HG03432 (cell line): ENCODE data around the gene SH3RF2.
A peak's percentile ranks its signal among the peaks of the same experiment; 100 is the strongest.
"Not testable (repeated sequence)": the region's sequence is repeated elsewhere in the genome, so short reads cannot be mapped to it uniquely, and the experiment has no call there.

ENCODE experiments used
- ATAC-seq: cut with Tn5 transposase; IDR thresholded peaks from one replicate; pipeline ENCODE4 v1.9.1; 2021; ENCODE audit warnings: mild to moderate bottlenecking, moderate library complexity; ENCODE audit not compliant: unreplicated experiment

The SH3RF2 gene

GRCh38 chr5:146003852-146004251 lies 67.5 kb downstream of the SH3RF2 start:
- ATAC-seq = no peak

- ATAC-seq = peak; percentile 47
Measured at GRCh38 chr5:146005264-146005663, 68.9 kb downstream of the SH3RF2 start.

GRCh38 chr5:146005723-146006122 lies 69.3 kb downstream of the SH3RF2 start:
- ATAC-seq = no peak

DNA sequence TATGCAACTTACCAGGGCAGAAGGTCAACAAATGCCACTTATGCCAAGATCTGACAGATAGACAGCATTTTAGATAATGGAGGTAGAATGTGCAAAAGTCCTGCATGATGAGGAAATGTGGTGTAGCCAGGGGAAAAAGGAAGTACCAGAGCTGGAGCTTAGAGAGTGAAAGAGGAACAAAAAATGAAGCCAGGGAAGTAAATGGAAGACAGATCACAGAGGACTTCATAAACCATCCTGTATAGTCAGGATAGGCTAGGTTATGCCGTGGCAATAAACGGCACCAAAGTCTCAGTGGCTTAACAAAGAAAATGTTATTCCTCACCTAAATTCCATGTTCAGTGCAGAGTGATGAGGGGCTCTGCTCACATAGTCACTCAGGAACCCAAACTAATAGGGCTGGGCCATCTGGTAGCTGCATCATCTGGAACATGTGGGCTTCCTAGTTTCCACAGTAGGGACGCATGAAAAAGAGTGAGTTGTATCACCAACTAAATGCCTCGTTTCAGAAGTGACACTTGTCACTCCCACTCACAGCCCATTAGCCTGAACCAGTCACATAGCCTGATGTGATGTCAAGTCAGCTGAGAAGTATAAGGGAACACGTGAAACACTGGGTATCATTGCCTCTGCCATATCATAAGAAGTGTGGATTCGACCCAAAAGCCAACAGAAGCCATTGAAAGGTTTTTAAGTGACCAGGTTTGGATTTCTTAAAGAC lies 70.3 kb downstream of the SH3RF2 start:
- ATAC-seq = no peak

GRCh38 chr5:146007270-146007669 lies 70.9 kb downstream of the SH3RF2 start:
- ATAC-seq = no peak

- no peak for ATAC-seq
Measured at GRCh38 chr5:146007989-146008388, 71.6 kb downstream of the SH3RF2 start.

- no peak for ATAC-seq
Measured at GRCh38 chr5:146009020-146009419, 72.6 kb downstream of the SH3RF2 start.

GRCh38 chr5:146010447-146010846 lies 74.1 kb downstream of the SH3RF2 start:
- ATAC-seq = not testable (repeated sequence)

DNA sequence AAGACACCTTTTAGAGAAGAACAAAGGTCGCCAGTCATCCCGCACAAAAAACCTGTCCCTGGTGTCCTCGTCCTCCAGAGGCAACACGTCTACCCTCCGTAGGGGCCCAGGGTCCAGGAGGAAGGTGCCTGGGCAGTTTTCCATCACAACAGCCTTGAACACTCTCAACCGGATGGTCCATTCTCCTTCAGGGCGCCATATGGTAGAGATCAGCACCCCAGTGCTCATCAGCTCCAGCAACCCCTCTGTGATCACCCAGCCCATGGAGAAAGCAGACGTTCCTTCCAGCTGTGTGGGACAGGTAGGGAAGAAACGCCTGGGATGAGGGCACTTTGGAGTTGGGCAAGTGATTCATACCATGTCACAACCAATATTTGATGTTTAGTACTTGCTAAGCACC lies 77.4 kb downstream of the SH3RF2 start:
- ATAC-seq = no peak

DNA sequence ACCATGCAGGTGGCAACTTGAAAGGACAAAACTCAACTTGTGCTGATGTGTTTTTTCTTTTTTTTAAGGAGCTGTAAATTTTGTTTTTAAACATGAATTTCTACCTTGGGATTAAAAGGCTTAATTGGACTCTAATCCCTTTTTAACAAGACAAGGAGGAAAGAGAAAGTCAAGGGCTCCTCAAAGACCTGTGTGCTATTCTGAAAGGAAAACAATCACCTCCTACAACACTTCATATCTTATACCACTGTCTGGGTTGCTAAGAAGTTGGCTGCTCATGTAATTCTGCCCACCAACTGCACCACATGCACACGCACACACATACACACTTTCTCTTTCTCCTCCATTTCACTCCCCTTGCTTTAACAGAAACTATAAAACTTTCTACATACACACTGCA lies 78.6 kb downstream of the SH3RF2 start:
- ATAC-seq = no peak

DNA sequence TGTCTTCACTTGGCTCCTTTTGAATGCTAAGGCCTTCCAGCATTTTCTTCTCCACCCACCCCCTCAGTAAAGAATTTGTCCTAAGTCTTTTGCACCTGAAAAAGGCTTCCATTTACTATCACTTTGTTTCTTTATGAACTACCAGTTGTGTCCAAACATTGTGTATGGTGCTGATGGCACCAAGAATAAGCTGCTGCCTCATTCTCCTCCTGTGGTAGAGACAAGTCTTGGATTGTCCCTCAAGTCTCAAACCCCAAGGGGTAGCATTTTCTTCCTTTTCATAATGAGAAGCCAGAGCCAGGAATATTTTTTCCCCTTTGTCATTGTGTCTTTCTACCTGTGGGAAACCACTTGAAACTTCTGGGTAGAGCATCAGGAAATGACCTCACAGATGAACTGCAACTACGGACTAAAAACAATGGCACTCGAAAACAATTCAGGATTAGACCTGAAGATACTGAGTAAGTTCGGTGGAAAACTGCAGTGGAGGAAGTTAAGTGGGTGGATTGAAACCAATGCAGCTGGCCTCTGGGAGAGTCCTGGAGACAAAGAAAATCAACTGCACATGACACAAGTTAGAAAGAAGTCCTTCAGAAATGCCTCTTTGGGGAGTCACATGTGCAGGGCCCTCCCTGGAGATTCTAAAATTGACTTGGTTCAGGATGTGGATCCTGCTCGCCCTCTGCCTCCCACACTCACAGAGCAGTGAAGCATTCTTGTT lies 80.5 kb downstream of the SH3RF2 start:
- no peak for ATAC-seq

DNA sequence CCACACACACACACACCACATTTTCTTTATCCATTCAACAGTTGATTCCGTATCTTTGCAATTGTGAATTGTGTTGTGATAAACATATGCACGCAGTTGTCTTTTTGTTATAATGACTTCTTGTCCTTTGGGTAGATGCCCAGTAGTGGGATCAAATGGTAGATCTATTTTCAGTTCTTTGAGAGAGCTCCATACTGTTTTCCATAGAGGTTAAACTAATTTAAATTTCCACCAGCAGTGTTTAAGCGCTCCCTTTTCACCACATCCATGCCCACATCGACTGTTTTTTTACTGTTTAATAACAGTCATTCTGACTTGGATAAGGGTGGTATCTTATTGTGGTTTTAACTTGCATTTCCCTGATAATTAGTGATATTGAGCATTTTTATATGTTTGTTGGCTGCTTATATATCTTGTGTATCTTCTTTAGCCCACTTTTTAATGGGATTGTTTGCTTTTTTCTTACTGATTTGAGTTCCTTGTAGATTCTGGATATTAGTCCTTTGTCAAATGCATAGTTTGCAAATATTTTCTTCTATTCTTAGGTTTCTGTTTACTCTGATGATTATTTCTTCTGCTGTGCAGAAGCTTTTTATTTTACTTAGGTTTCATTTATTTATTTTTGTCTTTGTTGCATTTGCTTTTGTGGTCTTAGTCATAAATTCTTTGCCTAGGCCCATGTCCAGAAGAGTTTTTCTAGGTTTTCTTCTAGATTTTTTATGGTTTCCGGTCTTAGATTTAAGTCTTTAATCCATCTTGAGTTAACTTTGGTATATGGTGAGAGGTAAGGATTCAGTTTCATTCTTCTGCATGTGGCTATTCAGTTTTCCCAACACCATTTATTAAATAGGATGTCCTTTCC lies 82.4 kb downstream of the SH3RF2 start:
- ATAC-seq = no peak

- ATAC-seq = no peak
Measured at GRCh38 chr5:146020100-146020499, 83.7 kb downstream of the SH3RF2 start.

DNA sequence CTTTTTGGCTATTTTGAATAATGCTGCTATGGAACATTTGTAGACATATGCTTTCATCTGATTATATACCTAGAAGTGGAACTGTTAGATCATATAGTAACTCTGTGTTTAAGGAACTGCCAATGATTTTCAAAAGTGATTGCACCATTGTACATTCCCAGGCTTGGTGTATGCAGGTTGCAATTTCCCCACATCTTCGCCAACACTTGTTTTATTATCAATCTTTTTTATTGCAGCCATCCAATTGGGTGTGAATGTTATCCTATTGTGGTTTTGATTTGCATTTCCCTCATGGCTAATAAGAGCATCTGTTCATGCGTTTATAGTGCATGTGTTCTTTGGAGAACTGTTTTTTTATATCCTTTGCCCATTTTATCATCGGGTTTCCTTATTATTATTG lies 87.7 kb downstream of the SH3RF2 start:
- no peak for ATAC-seq

- no peak for ATAC-seq
Measured at GRCh38 chr5:146025114-146025680, 88.8 kb downstream of the SH3RF2 start.

- ATAC-seq = no peak
Measured at GRCh38 chr5:146025681-146026080, 89.3 kb downstream of the SH3RF2 start.

DNA sequence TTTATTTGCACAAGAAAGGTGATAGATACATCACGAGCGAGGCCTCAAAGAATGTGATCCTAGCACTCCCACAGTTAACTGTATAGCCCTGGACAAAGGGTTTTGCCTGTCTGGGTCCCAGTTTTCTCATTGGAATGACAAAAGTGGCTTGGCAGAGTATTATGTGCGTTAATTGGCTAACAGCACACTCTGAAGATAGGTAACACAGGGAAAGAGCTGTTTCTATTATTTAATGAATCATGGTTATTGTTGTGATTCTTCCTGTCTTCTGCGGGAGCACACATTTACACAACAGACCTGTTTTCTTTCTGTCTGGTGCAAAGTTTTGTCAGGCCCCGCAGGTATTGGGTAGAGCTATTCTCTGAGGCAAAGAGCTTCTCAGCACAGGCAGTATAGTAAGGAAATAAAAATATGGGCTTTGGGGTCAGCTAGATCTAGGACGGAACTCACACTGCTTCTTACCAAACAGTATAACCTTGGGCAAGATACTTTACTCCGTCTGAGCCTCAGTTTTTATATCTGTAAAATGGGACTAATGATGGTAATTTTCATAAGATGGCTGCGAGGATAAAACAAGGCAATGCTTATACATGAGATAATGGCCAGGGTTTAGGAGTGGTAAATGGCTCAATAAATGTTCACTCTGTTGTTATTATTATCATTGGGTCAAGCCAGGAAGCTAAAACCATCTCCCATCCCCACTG lies 90.1 kb downstream of the SH3RF2 start:
- ATAC-seq = no peak

DNA sequence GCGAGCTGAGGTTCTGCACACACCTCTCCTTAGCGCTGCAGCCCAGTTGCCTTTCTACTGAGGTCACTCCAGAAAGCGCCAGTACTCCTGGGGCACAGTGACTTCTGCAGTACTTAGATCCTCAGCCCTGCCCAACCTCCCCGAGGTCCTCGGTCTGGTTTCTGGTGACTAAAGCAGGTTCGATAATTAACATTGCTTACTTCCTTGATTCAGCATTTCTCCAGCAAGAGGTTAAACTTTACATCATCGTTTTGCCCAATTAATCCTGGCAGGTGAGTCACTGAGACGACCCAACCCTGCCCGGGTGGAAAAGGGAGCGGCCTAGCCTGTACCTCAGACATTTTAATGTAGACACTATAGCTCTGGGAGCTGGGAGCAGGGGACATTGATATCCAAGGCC lies 91.4 kb downstream of the SH3RF2 start:
- no peak for ATAC-seq

DNA sequence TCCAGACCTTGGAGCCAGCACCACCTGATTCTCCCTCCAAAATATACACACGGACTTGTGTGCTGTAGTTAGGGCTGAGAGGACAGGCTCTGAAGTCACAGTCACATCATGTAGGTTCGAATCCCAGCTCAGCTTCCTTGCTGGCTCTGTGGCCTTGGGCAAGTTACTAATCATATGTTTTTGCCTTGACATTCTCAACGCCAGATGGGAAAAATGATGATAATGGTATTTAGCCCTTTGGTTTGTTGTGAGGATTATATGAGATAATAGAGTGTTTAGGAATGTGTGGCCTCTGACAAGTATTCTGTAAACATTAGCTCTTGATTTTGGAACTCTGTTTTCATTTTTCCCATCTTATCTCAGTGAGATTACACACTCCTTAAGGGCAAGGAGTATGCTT lies 96.5 kb downstream of the SH3RF2 start:
- no peak for ATAC-seq

DNA sequence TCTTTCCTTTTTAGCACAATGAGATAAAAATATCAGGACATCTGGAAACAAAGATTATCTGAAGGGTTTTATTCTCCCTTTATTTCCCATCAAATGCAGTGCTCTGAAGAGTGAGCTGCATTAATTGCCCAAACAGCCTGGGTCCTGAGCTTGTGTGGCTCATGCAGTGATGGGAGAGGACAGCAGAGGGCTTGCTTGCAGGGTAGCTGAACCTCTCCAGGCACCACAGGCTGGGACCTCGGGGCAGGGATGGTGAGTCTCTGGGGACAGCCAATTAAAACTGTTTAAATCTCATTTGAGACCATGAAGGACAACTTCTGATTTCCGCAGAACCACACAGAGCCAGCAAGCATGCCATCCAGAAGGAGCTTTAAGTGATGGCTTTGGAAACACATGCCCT lies 97.7 kb downstream of the SH3RF2 start:
- no peak for ATAC-seq

GRCh38 chr5:146034605-146035004 lies 98.2 kb downstream of the SH3RF2 start:
- no peak for ATAC-seq
